Stomach (tissue), 4 donors: ENCODE data around the gene RAI1.

Source experiments
- EP300 ChIP-seq: sonication (generic); formaldehyde crosslinking; IDR thresholded peaks from one replicate; pipeline ENCODE4 v1.6.1; 2017; ENCODE audit warnings: antibody characterized with exemption
- POLR2A ChIP-seq, 4 donors: fragments of 450-650 bp; IDR thresholded peaks; one replicate each; pipeline ENCODE4 v1.6.1; 2016; ENCODE audit warnings: antibody characterized with exemption in 4 of 4, control low read depth in 2 of 4, mild to moderate bottlenecking in 1 of 4, moderate library complexity in 1 of 4
- POLR2AphosphoS5 ChIP-seq, 3 donors: sonication (generic); formaldehyde crosslinking; IDR thresholded peaks; one replicate each; pipeline ENCODE4 v1.6.1; 2016; ENCODE audit warnings: antibody characterized with exemption in 3 of 3
- TF ChIP-seq, protein P1 (sequence below), 7 experiments: fragments of 450-650 bp in 4 of 7; fragments of 200-600 bp in 3 of 7; sonication (generic) in 3 of 7; IDR thresholded peaks; one replicate each; pipeline ENCODE4 v1.5.1; 2016 to 2019; ENCODE audit warnings: antibody characterized with exemption in 7 of 7, control low read depth in 2 of 7, mild to moderate bottlenecking in 1 of 7

DNA sequence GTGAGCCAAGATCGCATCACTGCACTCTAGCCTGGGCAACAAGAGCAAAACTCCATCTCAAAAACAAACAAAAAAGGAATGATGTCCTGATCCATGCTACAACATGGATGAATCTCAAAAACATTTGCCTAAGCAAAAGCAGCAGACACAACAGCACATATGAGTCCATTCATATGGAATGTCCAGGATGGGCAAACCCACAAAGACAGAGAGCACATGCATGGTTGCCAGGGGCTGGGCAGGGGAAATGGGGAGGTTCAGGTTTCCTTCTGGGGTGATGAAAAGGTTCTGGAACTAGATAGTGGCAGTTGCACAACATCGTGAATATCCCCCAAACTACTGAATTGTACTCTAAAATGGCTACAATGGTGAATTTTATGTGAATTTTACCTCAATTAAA lies 35.3 kb upstream of the RAI1 start:
- TF ChIP-seq POLR2AphosphoS5 (IDR thresholded peaks at IDR 0.05) (no peak), POLR2A (IDR thresholded peaks at IDR 0.05) (no peak), EP300 (no peak)
- TF ChIP-seq, protein P1, sequence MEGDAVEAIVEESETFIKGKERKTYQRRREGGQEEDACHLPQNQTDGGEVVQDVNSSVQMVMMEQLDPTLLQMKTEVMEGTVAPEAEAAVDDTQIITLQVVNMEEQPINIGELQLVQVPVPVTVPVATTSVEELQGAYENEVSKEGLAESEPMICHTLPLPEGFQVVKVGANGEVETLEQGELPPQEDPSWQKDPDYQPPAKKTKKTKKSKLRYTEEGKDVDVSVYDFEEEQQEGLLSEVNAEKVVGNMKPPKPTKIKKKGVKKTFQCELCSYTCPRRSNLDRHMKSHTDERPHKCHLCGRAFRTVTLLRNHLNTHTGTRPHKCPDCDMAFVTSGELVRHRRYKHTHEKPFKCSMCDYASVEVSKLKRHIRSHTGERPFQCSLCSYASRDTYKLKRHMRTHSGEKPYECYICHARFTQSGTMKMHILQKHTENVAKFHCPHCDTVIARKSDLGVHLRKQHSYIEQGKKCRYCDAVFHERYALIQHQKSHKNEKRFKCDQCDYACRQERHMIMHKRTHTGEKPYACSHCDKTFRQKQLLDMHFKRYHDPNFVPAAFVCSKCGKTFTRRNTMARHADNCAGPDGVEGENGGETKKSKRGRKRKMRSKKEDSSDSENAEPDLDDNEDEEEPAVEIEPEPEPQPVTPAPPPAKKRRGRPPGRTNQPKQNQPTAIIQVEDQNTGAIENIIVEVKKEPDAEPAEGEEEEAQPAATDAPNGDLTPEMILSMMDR (IDR thresholded peaks at IDR 0.05), result no peak
